ENCODE data around the gene TMEM79.

TMEM79 gene

DNA sequence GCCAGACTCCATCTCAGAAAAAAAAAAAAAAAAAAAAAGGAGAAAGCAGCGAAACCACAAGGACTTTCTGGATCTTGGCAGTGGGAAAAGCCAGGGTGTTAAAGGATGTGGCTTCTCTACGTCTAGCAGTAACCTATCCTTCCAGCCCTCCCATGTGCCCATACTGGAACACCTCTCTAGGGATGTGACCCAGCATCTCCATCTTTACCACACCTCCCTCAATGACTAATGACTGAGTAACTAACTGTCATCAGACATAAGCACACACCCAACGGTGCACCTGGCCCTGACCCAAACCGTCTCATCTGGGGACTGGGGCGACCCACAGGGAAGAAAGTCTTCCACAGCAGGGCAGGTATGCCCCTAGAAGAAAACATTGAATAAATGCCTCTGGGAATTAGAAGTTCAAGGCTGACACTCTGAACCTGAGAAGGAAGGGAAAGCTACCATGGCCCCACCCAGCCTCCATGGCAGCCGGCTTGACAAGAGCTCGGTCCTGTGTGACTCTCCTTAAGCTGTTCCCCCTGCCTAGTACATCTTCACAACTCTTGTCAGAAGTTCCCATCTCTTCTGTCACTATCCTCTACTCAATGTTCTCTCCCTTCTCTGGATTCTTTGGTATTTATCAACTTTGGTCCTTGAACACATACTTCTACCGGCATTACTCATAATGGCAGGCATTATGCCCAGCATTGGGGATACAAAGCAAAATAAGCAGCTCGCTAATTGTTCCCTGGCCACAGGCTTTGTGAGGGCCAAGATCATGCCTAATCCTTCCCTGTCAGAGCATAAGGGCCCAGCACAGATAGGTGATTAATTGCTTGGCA lies 21.5 kb upstream of the TMEM79 start:
- no peak for FAIRE-seq
- no peak for DNase-seq (ENCODE audit: insufficient read length, low spot score)

- no peak for FAIRE-seq
- no peak for DNase-seq (ENCODE audit: insufficient read length, low spot score)
Observed at GRCh38 chr1:156263288-156263655, 20.9 kb upstream of the TMEM79 start.

- DNase-seq (ENCODE audit: insufficient read length, low spot score) (no peak), FAIRE-seq (no peak)
Observed at GRCh38 chr1:156266051-156266450, 18.1 kb upstream of the TMEM79 start.

GRCh38 chr1:156268336-156268735 lies 15.8 kb upstream of the TMEM79 start:
- no peak for DNase-seq (ENCODE audit: insufficient read length, low spot score)
- FAIRE-seq: no peak

DNA sequence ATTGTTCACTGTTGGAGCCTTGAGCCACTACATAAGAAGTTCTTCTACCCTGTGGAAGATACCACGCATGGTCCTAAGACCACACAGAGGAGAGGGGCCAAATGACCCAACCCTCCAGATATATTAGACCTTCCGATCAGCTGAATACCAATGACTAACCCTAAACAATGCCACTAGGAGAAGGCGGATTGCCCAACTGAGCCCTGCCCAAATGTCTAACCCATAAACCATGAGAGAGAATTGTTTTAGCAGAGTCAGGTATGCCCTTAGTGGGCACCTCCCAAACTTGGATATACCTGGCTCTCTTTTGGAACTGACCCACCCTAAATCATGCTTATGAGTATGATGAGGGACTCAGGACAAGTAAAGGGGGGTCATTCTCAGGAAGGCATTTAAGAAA lies 13.8 kb upstream of the TMEM79 start:
- no peak for FAIRE-seq
- no peak for DNase-seq (ENCODE audit: insufficient read length, low spot score)

GRCh38 chr1:156276532-156276931 lies 7.6 kb upstream of the TMEM79 start:
- no peak for FAIRE-seq

GRCh38 chr1:156276966-156277381 lies 7.2 kb upstream of the TMEM79 start:
- no peak for FAIRE-seq
- DNase-seq (ENCODE audit: insufficient read length, low spot score): no peak

More at GRCh38 chr1:156276532-156276931, 7.6 kb upstream of the TMEM79 start:
- DNase-seq (ENCODE audit: insufficient read length, low spot score): no peak

DNA sequence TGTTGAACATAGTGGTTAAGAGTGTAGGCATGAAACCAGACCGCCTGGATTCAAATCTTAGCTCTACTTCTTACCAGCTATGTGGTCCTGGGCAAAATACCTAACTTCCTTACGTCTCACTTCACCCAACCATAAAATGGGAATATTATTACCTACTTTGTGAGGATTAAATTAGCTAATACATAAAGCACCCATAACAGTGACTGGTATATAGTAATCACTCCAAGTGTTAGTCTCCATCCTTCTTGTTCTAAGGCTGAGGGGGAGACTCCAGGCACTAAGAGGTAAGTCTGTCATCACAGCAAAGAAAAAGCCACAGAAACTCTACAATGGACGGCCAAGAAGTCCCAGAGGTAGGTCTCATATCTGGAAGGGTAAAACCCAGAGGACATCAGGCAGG lies 4.3 kb upstream of the TMEM79 start:
- FAIRE-seq (no peak), DNase-seq (ENCODE audit: insufficient read length, low spot score) (no peak)

- no peak for DNase-seq (ENCODE audit: insufficient read length, low spot score)
- no peak for FAIRE-seq
Observed at GRCh38 chr1:156281281-156281680, 2.8 kb upstream of the TMEM79 start.

- FAIRE-seq (peak; percentile 86), DNase-seq (ENCODE audit: insufficient read length, low spot score) (no peak)
Observed at GRCh38 chr1:156281693-156282478, 2.2 kb upstream of the TMEM79 start.

GRCh38 chr1:156282479-156283222 lies 1.5 kb upstream of the TMEM79 start, which contains the start of gene SMG5:
SMG5 (minus strand) TSS chr1:156282825; CDS start chr1:156282680, 145 bp downstream.
- DNase-seq (ENCODE audit: insufficient read length, low spot score): peak; percentile 91
- peak; percentile 99 for FAIRE-seq

GRCh38 chr1:156283521-156283920 lies 604 bp upstream of the TMEM79 start:
- peak; percentile 11 for FAIRE-seq
- DNase-seq (ENCODE audit: insufficient read length, low spot score): no peak

DNA sequence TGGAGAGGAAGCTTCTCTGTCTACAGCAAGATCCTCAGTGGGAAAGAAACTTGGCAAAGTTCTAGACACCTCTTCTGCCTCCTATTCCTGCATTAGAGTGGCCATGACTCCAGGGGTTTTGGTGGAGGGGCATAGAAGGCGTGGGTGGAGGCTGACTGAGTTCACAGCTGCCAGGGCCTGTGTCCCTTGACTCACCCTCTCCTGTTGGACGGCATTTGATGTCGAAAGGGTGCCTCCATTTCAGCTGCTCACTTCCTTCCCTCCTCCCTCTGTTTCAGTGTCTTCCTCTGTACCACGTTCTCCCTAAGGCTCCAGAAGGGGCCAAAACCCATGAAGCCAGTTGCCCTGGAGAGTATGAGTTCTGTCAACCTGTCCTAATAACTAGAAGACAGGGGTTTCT lies 632 bp downstream of the TMEM79 start:
- no peak for FAIRE-seq
- DNase-seq (ENCODE audit: insufficient read length, low spot score): no peak

GRCh38 chr1:156285437-156285836 lies 1.3 kb downstream of the TMEM79 start:
- no peak for DNase-seq (ENCODE audit: insufficient read length, low spot score)
- FAIRE-seq: no peak

DNA sequence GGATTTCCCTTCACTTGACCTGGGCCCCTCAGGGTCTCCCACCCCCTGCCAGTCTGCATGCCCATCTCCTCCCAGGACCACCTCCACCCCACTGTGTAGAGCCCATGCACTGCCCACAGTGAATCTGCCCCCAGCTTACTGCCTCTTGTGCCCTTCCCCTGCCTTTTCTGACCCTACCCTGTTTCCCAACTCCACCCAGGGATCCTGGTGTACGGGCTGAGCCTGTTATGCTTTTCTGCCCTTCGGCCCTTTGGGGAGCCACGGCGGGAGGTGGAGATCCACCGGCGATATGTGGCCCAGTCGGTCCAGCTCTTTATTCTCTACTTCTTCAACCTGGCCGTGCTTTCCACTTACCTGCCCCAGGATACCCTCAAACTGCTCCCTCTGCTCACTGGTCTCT lies 1.9 kb downstream of the TMEM79 start:
- no peak for DNase-seq (ENCODE audit: insufficient read length, low spot score)
- no peak for FAIRE-seq

DNA sequence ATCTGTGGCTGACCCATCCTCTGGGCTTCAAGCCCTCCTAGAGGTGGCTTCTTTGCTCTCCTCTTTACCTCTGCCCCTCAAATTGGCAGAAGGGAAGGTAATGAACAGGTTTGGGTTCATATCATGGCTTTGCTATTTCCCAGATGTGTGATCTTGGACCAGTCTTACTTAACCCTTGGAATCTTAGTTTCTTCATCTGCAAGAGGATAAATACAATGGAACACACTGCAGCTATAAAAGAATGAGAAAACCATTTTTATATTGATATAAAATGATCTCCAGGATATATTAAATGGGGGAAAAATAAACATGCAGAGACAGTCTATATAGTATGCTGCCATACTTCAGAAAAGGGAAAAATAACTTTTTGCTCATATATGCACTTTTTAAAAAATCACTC lies 5.7 kb downstream of the TMEM79 start:
- FAIRE-seq: no peak
- no peak for DNase-seq (ENCODE audit: insufficient read length, low spot score)

DNA sequence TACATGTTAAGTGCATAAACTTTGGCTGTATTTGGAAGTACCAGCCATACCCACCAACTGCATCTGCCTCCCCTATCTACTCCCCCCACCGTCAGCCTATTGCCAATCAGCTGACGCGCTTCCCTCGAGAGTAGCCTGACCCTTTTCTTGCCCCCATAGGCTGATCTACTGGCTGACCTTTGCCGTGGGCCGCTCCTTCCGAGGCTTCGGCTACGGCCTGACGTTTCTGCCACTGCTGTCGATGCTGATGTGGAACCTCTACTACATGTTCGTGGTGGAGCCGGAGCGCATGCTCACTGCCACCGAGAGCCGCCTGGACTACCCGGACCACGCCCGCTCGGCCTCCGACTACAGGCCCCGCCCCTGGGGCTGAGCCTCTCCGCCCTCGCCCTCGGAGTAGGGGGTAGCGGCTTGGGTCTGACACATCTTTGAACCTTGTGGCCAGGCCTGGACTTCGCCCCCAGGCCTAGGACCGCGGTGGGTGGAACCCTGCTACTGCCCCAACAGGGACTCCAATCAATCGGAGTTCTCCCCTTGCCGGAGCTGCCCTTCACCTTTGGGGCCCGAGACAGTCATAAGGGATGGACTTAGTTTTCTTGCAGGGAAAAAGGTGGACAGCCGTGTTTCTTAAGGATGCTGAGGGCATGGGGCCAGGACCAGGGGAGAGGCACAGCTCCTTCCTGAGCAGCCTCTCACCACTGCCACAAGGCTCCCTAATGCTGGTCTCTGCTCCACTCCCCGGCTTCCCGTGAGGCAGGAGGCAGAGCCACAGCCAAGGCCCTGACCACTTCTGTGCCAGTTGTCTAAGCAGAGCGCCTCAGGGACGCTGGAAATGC lies 7.3 kb downstream of the TMEM79 start:
- peak; percentile 35 for DNase-seq (ENCODE audit: insufficient read length, low spot score)
- peak; percentile 42 for FAIRE-seq

DNA sequence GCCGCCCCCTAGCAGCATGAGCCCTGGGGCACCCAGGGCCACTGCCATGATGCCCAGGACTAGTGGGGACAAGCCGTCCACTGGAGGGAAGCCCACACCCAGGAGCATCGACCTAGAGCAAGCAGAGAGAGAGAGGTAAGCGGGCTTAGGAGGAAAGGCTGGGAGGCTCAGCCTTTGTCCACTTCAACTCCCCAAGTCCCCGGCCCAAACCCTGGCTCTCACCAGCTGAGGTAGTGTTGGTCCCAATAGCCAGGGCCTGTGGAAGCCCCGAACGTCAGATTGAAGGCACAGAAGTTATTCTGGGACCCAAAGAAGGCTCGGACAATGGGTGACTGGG lies 8.9 kb downstream of the TMEM79 start:
- DNase-seq (ENCODE audit: insufficient read length, low spot score) (no peak), FAIRE-seq (no peak)

DNA sequence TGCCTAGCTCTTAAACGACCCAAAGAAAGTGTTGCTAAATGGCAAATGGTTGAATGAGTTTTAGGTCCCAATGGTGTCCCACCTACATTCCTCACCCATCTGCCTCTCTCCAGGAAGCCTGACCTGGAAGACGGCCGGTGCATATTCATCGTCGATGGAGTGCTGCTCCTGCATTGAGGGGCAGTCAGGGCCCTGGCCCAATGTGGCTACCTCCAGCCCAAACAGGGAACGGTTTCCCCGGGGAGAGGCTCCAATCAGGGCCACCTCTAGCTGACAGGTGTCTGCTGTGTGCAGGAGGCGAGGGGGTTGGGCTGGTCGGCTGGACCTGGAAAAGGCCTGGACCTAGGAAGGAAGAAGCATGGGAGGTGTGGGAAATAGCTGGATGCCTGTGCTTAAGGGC lies 9.8 kb downstream of the TMEM79 start:
- no peak for FAIRE-seq
- DNase-seq (ENCODE audit: insufficient read length, low spot score): no peak

DNA sequence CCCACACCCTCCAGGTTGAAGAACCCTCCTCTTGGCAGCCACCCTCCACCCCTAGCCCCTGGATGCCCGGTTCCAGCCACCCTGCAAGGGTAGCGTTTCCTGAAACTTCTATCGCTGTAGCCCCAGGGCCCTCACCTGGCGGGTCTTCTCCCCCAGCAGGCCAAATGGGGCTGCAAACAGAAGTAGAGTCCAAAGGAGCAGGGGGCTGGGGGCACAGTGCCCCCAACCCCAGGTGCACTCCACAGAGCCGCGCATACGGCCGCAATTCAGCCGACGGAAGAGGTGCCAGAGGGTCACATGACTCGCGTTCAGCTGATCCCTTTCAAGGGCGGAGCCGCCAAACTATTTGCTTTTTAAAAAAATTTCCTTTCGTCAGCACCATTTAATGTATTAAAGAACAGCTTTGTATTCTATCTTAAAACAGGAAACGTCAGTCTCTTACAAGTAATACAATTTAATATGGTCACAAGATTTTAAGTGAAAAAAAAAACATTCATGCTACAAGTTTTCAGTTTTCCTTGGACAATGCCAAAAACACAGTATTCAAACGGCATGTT lies 11.3 kb downstream of the TMEM79 start, which contains the start of gene GLMP:
Gene GLMP, minus strand, starts transcription at position 289 of the 557 bp plus-strand sequence. Its CDS starts 34 bp downstream, at position 255.
- peak; percentile 45 for FAIRE-seq
- peak; percentile 65 for DNase-seq (ENCODE audit: insufficient read length, low spot score)

Measured in GM19239 (cell line).